Neural cell (in vitro differentiated cells): ENCODE results near the gene CAPS. TPM values are rescaled to one million over a fixed set of nuclear protein-coding genes. Genes with fewer than 3 reads are reported as not detected.

Experiments
- H2AFZ ChIP-seq: fragments of 200-600, 300-800 bp; sonication (generic), shearing (Covaris generic); 2 replicates; pipeline ENCODE4 v1.6.0; 2014; ENCODE audit warnings: low read depth, mild to moderate bottlenecking, antibody characterized with exemption, low read length, moderate library complexity
- H3F3A ChIP-seq: fragments of 200-600 bp; shearing (Covaris generic); 2 replicates; pipeline ENCODE4 v1.6.1; 2016; ENCODE audit warnings: mild to moderate bottlenecking, moderate library complexity, mixed read lengths, antibody characterized with exemption, low read length; ENCODE audit not compliant: insufficient read depth, poor library complexity, severe bottlenecking
- H3K27ac ChIP-seq: fragments of 200-600, 300-800 bp; sonication (generic), shearing (Covaris generic); 2 replicates; pipeline ENCODE4 v1.5.1; 2014; ENCODE audit warnings: mild to moderate bottlenecking, low read length, moderate library complexity
- H3K27me3 ChIP-seq: fragments of 300-800, 200-600 bp; sonication (generic), shearing (Covaris generic); 2 replicates; pipeline ENCODE4 v1.6.0; 2014; ENCODE audit warnings: mild to moderate bottlenecking, low read depth, low read length, moderate library complexity; ENCODE audit not compliant: insufficient read depth
- H3K36me3 ChIP-seq: fragments of 300-800, 200-600 bp; sonication (generic), shearing (Covaris generic); 2 replicates; pipeline ENCODE4 v1.5.1; 2014; ENCODE audit warnings: mild to moderate bottlenecking, antibody characterized with exemption, low read length, moderate library complexity; ENCODE audit not compliant: insufficient read depth
- H3K4me2 ChIP-seq: fragments of 300-800, 200-600 bp; sonication (generic), shearing (Covaris generic); 2 replicates; pipeline ENCODE4 v1.6.0; 2014; ENCODE audit warnings: mild to moderate bottlenecking, low read length
- H3K4me3 ChIP-seq: fragments of 300-800, 200-600 bp; sonication (generic), shearing (Covaris generic); 2 replicates; pipeline ENCODE4 v1.5.1; 2014; ENCODE audit warnings: mild to moderate bottlenecking, low read length, moderate library complexity
- H3K79me2 ChIP-seq: fragments of 200-600 bp; shearing (Covaris generic); replicated peaks from 2 replicates; pipeline ENCODE4 v1.6.0; 2014; ENCODE audit warnings: mild to moderate bottlenecking, low read length, moderate library complexity; ENCODE audit not compliant: insufficient read depth
- H3K9ac ChIP-seq: fragments of 300-800, 200-600 bp; sonication (generic), shearing (Covaris generic); 2 replicates; pipeline ENCODE4 v1.6.1; 2016; ENCODE audit warnings: mild to moderate bottlenecking, low read length, mixed read lengths
- H3K9me2 ChIP-seq: fragments of 200-600 bp; shearing (Covaris generic); 2 replicates; pipeline ENCODE4 v1.6.1; 2016; ENCODE audit warnings: mild to moderate bottlenecking, low read length, mixed read lengths; ENCODE audit not compliant: insufficient read depth
- H3K9me3 ChIP-seq: fragments of 200-600, 300-800 bp; sonication (generic), shearing (Covaris generic); 2 replicates; pipeline ENCODE4 v1.6.1; 2016; ENCODE audit warnings: mild to moderate bottlenecking, mixed run types, low read length, moderate library complexity, mixed read lengths
- H4K20me1 ChIP-seq: fragments of 200-600 bp; shearing (Covaris generic); 2 replicates; pipeline ENCODE4 v1.6.1; 2016; ENCODE audit warnings: mild to moderate bottlenecking, mixed run types; ENCODE audit not compliant: insufficient read depth
- CTCF ChIP-seq: fragments of 450-650 bp; IDR thresholded peaks from 2 replicates; pipeline ENCODE4 v1.5.1; 2014; ENCODE audit warnings: antibody characterized with exemption, mild to moderate bottlenecking, moderate library complexity; ENCODE audit not compliant: poor library complexity, severe bottlenecking
- EP300 ChIP-seq: fragments of 450-650 bp; conservative IDR thresholded peaks from 2 replicates; pipeline ENCODE4 v1.6.1; 2014; ENCODE audit warnings: antibody characterized with exemption, mild to moderate bottlenecking, moderate library complexity; ENCODE audit not compliant: poor library complexity, severe bottlenecking
- EZH2 ChIP-seq: fragments of 200-600, 300-800 bp; shearing (Covaris generic), sonication (generic); IDR thresholded peaks from 2 replicates; pipeline ENCODE4 v1.6.1; 2014; ENCODE audit warnings: antibody characterized with exemption, low read length, borderline replicate concordance, mild to moderate bottlenecking; ENCODE audit not compliant: insufficient read depth, poor library complexity, severe bottlenecking
- MXI1 ChIP-seq: fragments of 450-650 bp; conservative IDR thresholded peaks from 2 replicates; pipeline ENCODE4 v1.6.1; 2014; ENCODE audit warnings: antibody characterized with exemption, mild to moderate bottlenecking; ENCODE audit not compliant: poor library complexity, severe bottlenecking
- POLR2AphosphoS5 ChIP-seq: IDR thresholded peaks from 2 replicates; pipeline ENCODE4 v1.6.1; 2012
- RAD21 ChIP-seq: fragments of 450-650 bp; conservative IDR thresholded peaks from 2 replicates; pipeline ENCODE4 v1.6.1; 2014; ENCODE audit warnings: antibody characterized with exemption, mild to moderate bottlenecking, moderate library complexity
- SMC3 ChIP-seq: fragments of 450-650 bp; conservative IDR thresholded peaks from 2 replicates; pipeline ENCODE4 v1.6.1; 2014; ENCODE audit warnings: antibody characterized with exemption, mild to moderate bottlenecking, moderate library complexity; ENCODE audit not compliant: poor library complexity
- TAF1 ChIP-seq: IDR thresholded peaks from 2 replicates; pipeline ENCODE4 v1.6.1; 2012; ENCODE audit warnings: low read depth
- polyA minus RNA-seq: library from RNA; depleted of rRNA, polyadenylated mRNA; stranded (reverse); fragments of >200 nt; gene quantifications from 2 replicates; pipeline ENCODE4 v1.2.3, GENCODE V29; 2014
- polyA plus RNA-seq: library from polyadenylated mRNA; depleted of rRNA; stranded (reverse); fragments of >200 nt; gene quantifications from 2 replicates; pipeline ENCODE4 v1.2.3, GENCODE V29; 2014
- TF ChIP-seq, protein P1 (sequence below): IDR thresholded peaks from 2 replicates; pipeline ENCODE4 v1.6.1; 2012; ENCODE audit warnings: borderline replicate concordance

The CAPS gene
- polyA plus RNA-seq (7.5 and 10.5 TPM in 2 replicates), polyA minus RNA-seq (3.7 and 4.1 TPM in 2 replicates)

- no peaks in the 10 kb centered on the region for H3K9me2 ChIP-seq
- H3K9ac ChIP-seq = no peak within 1 kb of the TSS
- no peak within 1 kb of the TSS for H3K4me2 ChIP-seq
- H3F3A ChIP-seq = no peaks in the 10 kb centered on the region
- no peaks in the 10 kb centered on the region for H3K9me3 ChIP-seq
- no peaks in the 10 kb centered on the region for H3K79me2 ChIP-seq
- no peak for TF ChIP-seq SMC3
- no peak for TF ChIP-seq EZH2
- TF ChIP-seq EP300 = no peak
- TF ChIP-seq, protein P1, sequence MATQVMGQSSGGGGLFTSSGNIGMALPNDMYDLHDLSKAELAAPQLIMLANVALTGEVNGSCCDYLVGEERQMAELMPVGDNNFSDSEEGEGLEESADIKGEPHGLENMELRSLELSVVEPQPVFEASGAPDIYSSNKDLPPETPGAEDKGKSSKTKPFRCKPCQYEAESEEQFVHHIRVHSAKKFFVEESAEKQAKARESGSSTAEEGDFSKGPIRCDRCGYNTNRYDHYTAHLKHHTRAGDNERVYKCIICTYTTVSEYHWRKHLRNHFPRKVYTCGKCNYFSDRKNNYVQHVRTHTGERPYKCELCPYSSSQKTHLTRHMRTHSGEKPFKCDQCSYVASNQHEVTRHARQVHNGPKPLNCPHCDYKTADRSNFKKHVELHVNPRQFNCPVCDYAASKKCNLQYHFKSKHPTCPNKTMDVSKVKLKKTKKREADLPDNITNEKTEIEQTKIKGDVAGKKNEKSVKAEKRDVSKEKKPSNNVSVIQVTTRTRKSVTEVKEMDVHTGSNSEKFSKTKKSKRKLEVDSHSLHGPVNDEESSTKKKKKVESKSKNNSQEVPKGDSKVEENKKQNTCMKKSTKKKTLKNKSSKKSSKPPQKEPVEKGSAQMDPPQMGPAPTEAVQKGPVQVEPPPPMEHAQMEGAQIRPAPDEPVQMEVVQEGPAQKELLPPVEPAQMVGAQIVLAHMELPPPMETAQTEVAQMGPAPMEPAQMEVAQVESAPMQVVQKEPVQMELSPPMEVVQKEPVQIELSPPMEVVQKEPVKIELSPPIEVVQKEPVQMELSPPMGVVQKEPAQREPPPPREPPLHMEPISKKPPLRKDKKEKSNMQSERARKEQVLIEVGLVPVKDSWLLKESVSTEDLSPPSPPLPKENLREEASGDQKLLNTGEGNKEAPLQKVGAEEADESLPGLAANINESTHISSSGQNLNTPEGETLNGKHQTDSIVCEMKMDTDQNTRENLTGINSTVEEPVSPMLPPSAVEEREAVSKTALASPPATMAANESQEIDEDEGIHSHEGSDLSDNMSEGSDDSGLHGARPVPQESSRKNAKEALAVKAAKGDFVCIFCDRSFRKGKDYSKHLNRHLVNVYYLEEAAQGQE = no peak
- TF ChIP-seq CTCF = no peak
- no peak for TF ChIP-seq MXI1
- TF ChIP-seq POLR2AphosphoS5 = no peak
- no peak for TF ChIP-seq TAF1
- no peak for TF ChIP-seq RAD21
- H3K27ac ChIP-seq = no peak within 1 kb of the TSS
- no peak within 1 kb of the TSS for H2AFZ ChIP-seq
- H4K20me1 ChIP-seq = no peaks in the 10 kb centered on the region
- no peak within 1 kb of the TSS for H3K4me3 ChIP-seq
- no peaks in the 10 kb centered on the region for H3K27me3 ChIP-seq
- H3K36me3 ChIP-seq = no peaks in the 10 kb centered on the region
These were observed at the start of gene CAPS for GRCh38 chr19:5913739-5914357. Gene CAPS, plus strand, starts transcription at chr19:5914254. Its CDS starts 153 bp downstream, at chr19:5914407.

DNA sequence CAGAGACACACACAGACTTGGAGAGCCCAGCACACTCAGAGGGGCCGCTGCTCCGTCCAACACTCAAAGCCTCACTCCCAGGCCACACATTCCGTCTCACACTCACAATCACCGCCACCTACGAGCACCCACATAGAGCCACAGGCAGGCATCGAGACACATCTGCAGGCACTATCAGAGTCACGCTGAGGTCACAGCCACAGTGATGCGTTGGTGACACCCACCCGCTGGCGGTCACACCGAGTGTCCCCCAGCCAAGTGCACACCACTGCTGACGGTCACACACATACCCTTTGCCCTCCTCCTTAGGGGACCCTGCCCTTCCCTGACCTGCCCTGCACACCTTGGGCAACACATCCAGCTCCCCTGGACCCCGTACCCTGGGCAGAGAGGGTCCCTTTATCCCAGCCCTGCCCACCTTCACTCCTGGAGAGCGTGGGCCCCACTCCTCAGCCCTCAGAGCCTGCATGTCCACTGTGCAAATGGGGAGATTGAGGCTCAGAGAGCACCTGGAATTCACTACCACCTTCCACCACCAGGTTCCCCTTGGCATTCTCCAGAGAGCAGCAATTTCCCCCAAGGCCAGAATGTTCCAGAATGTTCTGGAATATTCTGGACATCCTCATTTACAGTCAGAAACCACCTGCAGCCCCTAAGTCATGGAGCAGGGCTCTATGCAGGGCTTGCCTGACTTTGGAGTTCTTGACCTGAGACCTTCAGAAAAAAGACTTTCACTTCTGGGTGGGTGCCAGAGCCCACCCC lies 49.1 kb upstream of the CAPS start:
- H3F3A ChIP-seq = no peaks in the 10 kb centered on the region
- TF ChIP-seq EP300 (no peak), EZH2 (no peak), CTCF (no peak), TAF1 (no peak)
- H3K9me3 ChIP-seq = no peaks in the 10 kb centered on the region
- H3K9ac ChIP-seq = no peak overlapping the region
- no peak overlapping the region for H3K4me2 ChIP-seq
- no peaks in the 10 kb centered on the region for H3K9me2 ChIP-seq
- no peaks in the 10 kb centered on the region for H3K36me3 ChIP-seq
- no peaks in the 10 kb centered on the region for H3K79me2 ChIP-seq
- H3K4me3 ChIP-seq = no peak overlapping the region
- H3K27me3 ChIP-seq = no peaks in the 10 kb centered on the region
- no peak overlapping the region for H3K27ac ChIP-seq
- no peak overlapping the region for H2AFZ ChIP-seq
- no peaks in the 10 kb centered on the region for H4K20me1 ChIP-seq
